ENCODE measurements around the gene FCSK. TPM values are rescaled to one million over a fixed set of nuclear protein-coding genes. Genes with fewer than 3 reads are reported as not detected.

Gene FCSK
- total and polyA plus RNA-seq, 2 experiments from 2014 or later = 15.7 to 25.9 TPM

GRCh38 chr16:70467113-70467512, 12.7 kb downstream of the FCSK start:
- H3K36me3 ChIP-seq (replicated peaks; ENCODE audit: insufficient read depth, low read depth) = no peaks in the 10 kb centered on the region
- H4K20me1 ChIP-seq (ENCODE audit: insufficient read depth, poor library complexity, severe bottlenecking) = no peaks in the 10 kb centered on the region
- no peak for DNase-seq (ENCODE audit: low spot score)
- no peaks in the 10 kb centered on the region for H3K79me2 ChIP-seq
- no peaks in the 10 kb centered on the region for H3K9me3 ChIP-seq (ENCODE audit: low read depth)
- no peak overlapping the region for H3K27ac ChIP-seq
- H2AFZ ChIP-seq = no peak overlapping the region
- no peaks in the 10 kb centered on the region for H3K9me2 ChIP-seq (replicated peaks; ENCODE audit: insufficient read depth)
- WGBS (ENCODE audit: low lambda C conversion rate, missing lambda C conversion rate) = 91% methylated on average over 11 of the region's 11 CpGs
- H3K4me2 ChIP-seq = no peak overlapping the region
- no peak overlapping the region for H3K4me3 ChIP-seq
- no peaks in the 10 kb centered on the region for H3K27me3 ChIP-seq
- no peak for TF ChIP-seq EZH2phosphoT487 (IDR thresholded peaks at IDR 0.05; ENCODE audit: low read depth, severe bottlenecking, unreplicated experiment)
- TF ChIP-seq EZH2 (IDR thresholded peaks at IDR 0.05; ENCODE audit: borderline replicate concordance) = no peak
- no peak for TF ChIP-seq CTCF (IDR thresholded peaks at IDR 0.05; ENCODE audit: poor library complexity)
- H3K4me1 ChIP-seq (ENCODE audit: insufficient read depth) = no peaks in the 10 kb centered on the region

GRCh38 chr16:70467608-70468007, 13.2 kb downstream of the FCSK start:
- 97% methylated on average over 8 of the region's 8 CpGs for WGBS (ENCODE audit: low lambda C conversion rate, missing lambda C conversion rate)
- TF ChIP-seq EZH2 (IDR thresholded peaks at IDR 0.05; ENCODE audit: borderline replicate concordance) (no peak), EZH2phosphoT487 (IDR thresholded peaks at IDR 0.05; ENCODE audit: low read depth, severe bottlenecking, unreplicated experiment) (no peak), CTCF (IDR thresholded peaks at IDR 0.05; ENCODE audit: poor library complexity) (no peak)
- Histone ChIP-seq H2AFZ (no peak overlapping the region), H3K36me3 (replicated peaks; ENCODE audit: insufficient read depth, low read depth) (no peaks in the 10 kb centered on the region), H3K27me3 (no peaks in the 10 kb centered on the region), H3K4me2 (no peak overlapping the region), H3K79me2 (no peaks in the 10 kb centered on the region), H3K27ac (no peak overlapping the region), H3K4me1 (ENCODE audit: insufficient read depth) (no peaks in the 10 kb centered on the region), H3K9me2 (replicated peaks; ENCODE audit: insufficient read depth) (no peaks in the 10 kb centered on the region), H3K9me3 (ENCODE audit: low read depth) (no peaks in the 10 kb centered on the region), H4K20me1 (ENCODE audit: insufficient read depth, poor library complexity, severe bottlenecking) (no peaks in the 10 kb centered on the region), H3K4me3 (no peak overlapping the region)
- no peak for DNase-seq (ENCODE audit: low spot score)

GRCh38 chr16:70468776-70469525, 14.6 kb downstream of the FCSK start:
- Histone ChIP-seq H4K20me1 (ENCODE audit: insufficient read depth, poor library complexity, severe bottlenecking) (no peaks in the 10 kb centered on the region), H3K36me3 (replicated peaks; ENCODE audit: insufficient read depth, low read depth) (no peaks in the 10 kb centered on the region), H3K4me1 (ENCODE audit: insufficient read depth) (no peaks in the 10 kb centered on the region), H3K27ac (no peak overlapping the region), H3K27me3 (no peaks in the 10 kb centered on the region), H3K79me2 (no peaks in the 10 kb centered on the region), H3K4me3 (no peak overlapping the region), H3K4me2 (no peak overlapping the region), H3K9me2 (replicated peaks; ENCODE audit: insufficient read depth) (no peaks in the 10 kb centered on the region), H3K9me3 (ENCODE audit: low read depth) (no peaks in the 10 kb centered on the region), H2AFZ (no peak overlapping the region)
- WGBS (ENCODE audit: low lambda C conversion rate, missing lambda C conversion rate) = 96% methylated on average over 16 of the region's 16 CpGs
- no peak for DNase-seq (ENCODE audit: low spot score)
- no peak for TF ChIP-seq EZH2 (IDR thresholded peaks at IDR 0.05; ENCODE audit: borderline replicate concordance)
- TF ChIP-seq EZH2phosphoT487 (IDR thresholded peaks at IDR 0.05; ENCODE audit: low read depth, severe bottlenecking, unreplicated experiment) = no peak
- no peak for TF ChIP-seq CTCF (IDR thresholded peaks at IDR 0.05; ENCODE audit: poor library complexity)

Measured in hepatocyte (in vitro differentiated cells).